ENCODE results near the gene SCML1.

Gene SCML1

DNA sequence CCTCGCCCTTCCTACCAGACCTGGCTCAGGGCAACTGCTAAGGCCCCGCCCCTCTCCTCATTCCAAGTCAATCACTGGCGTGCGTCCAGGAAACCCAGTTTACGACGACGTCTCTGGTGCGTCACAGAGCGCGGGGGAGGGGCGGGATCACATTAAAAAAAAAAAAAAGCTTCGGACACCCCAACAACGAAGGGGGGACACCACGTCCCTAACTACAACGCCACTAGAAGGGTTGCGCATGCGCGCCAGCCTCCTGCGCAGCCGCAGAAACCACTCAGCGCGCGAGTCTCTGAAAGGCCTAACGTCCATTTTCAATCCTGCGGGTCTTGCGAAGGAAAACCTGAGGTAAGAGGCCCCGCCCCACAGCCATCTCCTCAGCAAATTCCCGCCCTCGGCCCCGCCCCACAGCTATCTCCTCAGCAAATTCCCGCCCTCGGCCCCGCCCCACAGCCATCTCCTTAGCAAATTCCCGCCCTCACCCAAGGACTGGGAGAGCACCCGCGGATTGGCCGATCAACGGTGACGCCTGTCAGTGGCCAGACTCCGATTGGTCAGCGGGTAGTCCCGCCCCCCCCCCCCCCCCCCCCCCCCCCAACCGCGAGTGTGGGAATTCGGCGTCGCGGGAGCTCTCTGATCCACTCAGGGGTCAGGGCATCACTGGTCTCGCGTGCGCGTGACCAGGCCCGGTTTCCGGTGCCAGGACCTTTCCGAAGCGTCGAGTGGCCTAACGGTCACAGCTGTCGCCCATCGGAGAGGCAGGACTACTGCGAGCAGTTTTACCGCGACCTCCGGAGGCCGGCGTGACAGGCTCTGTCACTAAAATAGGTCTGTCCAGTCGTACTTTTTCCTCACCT is at the start of gene SCML1 (continued):
- TF ChIP-seq, protein P1, sequence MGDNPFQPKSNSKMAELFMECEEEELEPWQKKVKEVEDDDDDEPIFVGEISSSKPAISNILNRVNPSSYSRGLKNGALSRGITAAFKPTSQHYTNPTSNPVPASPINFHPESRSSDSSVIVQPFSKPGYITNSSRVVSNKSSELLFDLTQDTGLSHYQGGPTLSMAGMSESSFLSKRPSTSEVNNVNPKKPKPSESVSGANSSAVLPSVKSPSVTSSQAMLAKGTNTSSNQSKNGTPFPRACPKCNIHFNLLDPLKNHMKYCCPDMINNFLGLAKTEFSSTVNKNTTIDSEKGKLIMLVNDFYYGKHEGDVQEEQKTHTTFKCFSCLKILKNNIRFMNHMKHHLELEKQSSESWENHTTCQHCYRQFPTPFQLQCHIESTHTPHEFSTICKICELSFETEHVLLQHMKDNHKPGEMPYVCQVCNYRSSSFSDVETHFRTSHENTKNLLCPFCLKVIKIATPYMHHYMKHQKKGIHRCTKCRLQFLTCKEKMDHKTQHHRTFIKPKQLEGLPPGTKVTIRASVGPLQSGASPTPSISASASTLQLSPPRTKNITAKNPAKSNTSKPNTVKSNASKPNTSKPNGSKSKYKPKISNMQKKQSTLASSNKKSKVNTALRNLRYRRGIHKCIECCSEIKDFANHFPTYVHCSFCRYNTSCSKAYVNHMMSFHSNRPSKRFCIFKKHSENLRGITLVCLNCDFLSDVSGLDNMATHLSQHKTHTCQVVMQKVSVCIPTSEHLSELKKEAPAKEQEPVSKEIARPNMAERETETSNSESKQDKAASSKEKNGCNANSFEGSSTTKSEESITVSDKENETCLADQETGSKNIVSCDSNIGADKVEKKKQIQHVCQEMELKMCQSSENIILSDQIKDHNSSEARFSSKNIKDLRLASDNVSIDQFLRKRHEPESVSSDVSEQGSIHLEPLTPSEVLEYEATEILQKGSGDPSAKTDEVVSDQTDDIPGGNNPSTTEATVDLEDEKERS (tag by site-specific recombination; IDR thresholded peaks at IDR 0.05): no peak; the same call in 1 of the 2 replicates
- TF ChIP-seq IKZF3 (tag by site-specific recombination; IDR thresholded peaks at IDR 0.05) (peak; percentile 8; the same call in 1 of the 2 replicates), ZNF514 (tag by site-specific recombination; IDR thresholded peaks at IDR 0.05) (no peak), GLIS2 (tag by site-specific recombination; IDR thresholded peaks at IDR 0.05) (peak; percentile 54), ZXDB (tag by site-specific recombination; IDR thresholded peaks at IDR 0.05) (peak; percentile 42; the same call in 1 of the 2 replicates), ZNF621 (tag by site-specific recombination; IDR thresholded peaks at IDR 0.05) (no peak), YY1 (tag by site-specific recombination; IDR thresholded peaks at IDR 0.05) (no peak), ZNF768 (tag by site-specific recombination; IDR thresholded peaks at IDR 0.05) (no peak), ZNF335 (tag by site-specific recombination; conservative IDR thresholded peaks at IDR 0.05) (peak; percentile 26; the same call in 1 of the 2 replicates), ZBTB21 (tag by site-specific recombination; IDR thresholded peaks at IDR 0.05) (peak; percentile 93), PRDM1 (tag by site-specific recombination; IDR thresholded peaks at IDR 0.05) (no peak), GLI2 (tag by site-specific recombination; IDR thresholded peaks at IDR 0.05; ENCODE audit: borderline replicate concordance, low read depth) (no peak), MZF1 (tag by site-specific recombination; IDR thresholded peaks at IDR 0.05; ENCODE audit: borderline replicate concordance) (no peak), GLIS1 (tag by site-specific recombination; IDR thresholded peaks at IDR 0.05) (peak; percentile 24)
- TF ChIP-seq, protein P2, sequence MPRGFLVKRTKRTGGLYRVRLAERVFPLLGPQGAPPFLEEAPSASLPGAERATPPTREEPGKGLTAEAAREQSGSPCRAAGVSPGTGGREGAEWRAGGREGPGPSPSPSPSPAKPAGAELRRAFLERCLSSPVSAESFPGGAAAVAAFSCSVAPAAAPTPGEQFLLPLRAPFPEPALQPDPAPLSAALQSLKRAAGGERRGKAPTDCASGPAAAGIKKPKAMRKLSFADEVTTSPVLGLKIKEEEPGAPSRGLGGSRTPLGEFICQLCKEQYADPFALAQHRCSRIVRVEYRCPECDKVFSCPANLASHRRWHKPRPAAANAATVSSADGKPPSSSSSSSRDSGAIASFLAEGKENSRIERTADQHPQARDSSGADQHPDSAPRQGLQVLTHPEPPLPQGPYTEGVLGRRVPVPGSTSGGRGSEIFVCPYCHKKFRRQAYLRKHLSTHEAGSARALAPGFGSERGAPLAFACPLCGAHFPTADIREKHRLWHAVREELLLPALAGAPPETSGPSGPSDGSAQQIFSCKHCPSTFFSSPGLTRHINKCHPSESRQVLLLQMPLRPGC (tag by site-specific recombination; IDR thresholded peaks at IDR 0.05): 0 out of 2 replicates have a peak, but pooled peaks have one; percentile 44
- TF ChIP-seq, protein P3, sequence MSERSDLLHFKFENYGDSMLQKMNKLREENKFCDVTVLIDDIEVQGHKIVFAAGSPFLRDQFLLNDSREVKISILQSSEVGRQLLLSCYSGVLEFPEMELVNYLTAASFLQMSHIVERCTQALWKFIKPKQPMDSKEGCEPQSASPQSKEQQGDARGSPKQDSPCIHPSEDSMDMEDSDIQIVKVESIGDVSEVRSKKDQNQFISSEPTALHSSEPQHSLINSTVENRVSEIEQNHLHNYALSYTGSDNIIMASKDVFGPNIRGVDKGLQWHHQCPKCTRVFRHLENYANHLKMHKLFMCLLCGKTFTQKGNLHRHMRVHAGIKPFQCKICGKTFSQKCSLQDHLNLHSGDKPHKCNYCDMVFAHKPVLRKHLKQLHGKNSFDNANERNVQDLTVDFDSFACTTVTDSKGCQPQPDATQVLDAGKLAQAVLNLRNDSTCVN (tag by site-specific recombination; optimal IDR thresholded peaks at IDR 0.05): peak; percentile 68
- TF ChIP-seq, protein P4, sequence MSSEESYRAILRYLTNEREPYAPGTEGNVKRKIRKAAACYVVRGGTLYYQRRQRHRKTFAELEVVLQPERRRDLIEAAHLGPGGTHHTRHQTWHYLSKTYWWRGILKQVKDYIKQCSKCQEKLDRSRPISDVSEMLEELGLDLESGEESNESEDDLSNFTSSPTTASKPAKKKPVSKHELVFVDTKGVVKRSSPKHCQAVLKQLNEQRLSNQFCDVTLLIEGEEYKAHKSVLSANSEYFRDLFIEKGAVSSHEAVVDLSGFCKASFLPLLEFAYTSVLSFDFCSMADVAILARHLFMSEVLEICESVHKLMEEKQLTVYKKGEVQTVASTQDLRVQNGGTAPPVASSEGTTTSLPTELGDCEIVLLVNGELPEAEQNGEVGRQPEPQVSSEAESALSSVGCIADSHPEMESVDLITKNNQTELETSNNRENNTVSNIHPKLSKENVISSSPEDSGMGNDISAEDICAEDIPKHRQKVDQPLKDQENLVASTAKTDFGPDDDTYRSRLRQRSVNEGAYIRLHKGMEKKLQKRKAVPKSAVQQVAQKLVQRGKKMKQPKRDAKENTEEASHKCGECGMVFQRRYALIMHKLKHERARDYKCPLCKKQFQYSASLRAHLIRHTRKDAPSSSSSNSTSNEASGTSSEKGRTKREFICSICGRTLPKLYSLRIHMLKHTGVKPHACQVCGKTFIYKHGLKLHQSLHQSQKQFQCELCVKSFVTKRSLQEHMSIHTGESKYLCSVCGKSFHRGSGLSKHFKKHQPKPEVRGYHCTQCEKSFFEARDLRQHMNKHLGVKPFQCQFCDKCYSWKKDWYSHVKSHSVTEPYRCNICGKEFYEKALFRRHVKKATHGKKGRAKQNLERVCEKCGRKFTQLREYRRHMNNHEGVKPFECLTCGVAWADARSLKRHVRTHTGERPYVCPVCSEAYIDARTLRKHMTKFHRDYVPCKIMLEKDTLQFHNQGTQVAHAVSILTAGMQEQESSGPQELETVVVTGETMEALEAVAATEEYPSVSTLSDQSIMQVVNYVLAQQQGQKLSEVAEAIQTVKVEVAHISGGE (tag by site-specific recombination; conservative IDR thresholded peaks at IDR 0.05; ENCODE audit: low read depth): peak; percentile 15; the same call in 1 of the 2 replicates
- TF ChIP-seq, protein P5, sequence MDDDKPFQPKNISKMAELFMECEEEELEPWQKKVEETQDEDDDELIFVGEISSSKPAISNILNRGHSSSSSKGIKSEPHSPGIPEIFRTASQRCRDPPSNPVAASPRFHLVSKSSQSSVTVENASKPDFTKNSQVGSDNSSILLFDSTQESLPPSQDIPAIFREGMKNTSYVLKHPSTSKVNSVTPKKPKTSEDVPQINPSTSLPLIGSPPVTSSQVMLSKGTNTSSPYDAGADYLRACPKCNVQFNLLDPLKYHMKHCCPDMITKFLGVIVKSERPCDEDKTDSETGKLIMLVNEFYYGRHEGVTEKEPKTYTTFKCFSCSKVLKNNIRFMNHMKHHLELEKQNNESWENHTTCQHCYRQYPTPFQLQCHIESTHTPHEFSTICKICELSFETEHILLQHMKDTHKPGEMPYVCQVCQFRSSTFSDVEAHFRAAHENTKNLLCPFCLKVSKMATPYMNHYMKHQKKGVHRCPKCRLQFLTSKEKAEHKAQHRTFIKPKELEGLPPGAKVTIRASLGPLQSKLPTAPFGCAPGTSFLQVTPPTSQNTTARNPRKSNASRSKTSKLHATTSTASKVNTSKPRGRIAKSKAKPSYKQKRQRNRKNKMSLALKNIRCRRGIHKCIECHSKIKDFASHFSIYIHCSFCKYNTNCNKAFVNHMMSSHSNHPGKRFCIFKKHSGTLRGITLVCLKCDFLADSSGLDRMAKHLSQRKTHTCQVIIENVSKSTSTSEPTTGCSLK (tag by site-specific recombination; IDR thresholded peaks at IDR 0.05): no peak
- TF ChIP-seq, protein P6, sequence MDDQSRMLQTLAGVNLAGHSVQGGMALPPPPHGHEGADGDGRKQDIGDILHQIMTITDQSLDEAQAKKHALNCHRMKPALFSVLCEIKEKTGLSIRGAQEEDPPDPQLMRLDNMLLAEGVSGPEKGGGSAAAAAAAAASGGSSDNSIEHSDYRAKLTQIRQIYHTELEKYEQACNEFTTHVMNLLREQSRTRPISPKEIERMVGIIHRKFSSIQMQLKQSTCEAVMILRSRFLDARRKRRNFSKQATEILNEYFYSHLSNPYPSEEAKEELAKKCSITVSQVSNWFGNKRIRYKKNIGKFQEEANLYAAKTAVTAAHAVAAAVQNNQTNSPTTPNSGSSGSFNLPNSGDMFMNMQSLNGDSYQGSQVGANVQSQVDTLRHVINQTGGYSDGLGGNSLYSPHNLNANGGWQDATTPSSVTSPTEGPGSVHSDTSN (CRISPR knock-in tag; IDR thresholded peaks at IDR 0.05): 0 out of 2 replicates have a peak, but pooled peaks have one; percentile 50
- TF ChIP-seq, protein P7, sequence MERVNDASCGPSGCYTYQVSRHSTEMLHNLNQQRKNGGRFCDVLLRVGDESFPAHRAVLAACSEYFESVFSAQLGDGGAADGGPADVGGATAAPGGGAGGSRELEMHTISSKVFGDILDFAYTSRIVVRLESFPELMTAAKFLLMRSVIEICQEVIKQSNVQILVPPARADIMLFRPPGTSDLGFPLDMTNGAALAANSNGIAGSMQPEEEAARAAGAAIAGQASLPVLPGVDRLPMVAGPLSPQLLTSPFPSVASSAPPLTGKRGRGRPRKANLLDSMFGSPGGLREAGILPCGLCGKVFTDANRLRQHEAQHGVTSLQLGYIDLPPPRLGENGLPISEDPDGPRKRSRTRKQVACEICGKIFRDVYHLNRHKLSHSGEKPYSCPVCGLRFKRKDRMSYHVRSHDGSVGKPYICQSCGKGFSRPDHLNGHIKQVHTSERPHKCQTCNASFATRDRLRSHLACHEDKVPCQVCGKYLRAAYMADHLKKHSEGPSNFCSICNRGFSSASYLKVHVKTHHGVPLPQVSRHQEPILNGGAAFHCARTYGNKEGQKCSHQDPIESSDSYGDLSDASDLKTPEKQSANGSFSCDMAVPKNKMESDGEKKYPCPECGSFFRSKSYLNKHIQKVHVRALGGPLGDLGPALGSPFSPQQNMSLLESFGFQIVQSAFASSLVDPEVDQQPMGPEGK (tag by site-specific recombination; IDR thresholded peaks at IDR 0.05): peak; percentile 97
- TF ChIP-seq, protein P8, sequence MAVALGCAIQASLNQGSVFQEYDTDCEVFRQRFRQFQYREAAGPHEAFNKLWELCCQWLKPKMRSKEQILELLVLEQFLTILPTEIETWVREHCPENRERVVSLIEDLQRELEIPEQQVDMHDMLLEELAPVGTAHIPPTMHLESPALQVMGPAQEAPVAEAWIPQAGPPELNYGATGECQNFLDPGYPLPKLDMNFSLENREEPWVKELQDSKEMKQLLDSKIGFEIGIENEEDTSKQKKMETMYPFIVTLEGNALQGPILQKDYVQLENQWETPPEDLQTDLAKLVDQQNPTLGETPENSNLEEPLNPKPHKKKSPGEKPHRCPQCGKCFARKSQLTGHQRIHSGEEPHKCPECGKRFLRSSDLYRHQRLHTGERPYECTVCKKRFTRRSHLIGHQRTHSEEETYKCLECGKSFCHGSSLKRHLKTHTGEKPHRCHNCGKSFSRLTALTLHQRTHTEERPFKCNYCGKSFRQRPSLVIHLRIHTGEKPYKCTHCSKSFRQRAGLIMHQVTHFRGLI (tag by site-specific recombination; IDR thresholded peaks at IDR 0.05): no peak
